Stimulated activated CD8-positive, alpha-beta memory T cell treated with anti-CD3 and anti-CD28 coated beads, Interleukin-4, amount 100 ng/mL, for 4 hours (primary cell): ENCODE data around the gene COL5A1.

ENCODE experiments used
- DNase-seq, 2 donors: peaks; one replicate each; pipeline ENCODE4 v3.0.0-alpha.2; 2020; ENCODE audit warnings: low read depth in 2 of 2, low spot score in 1 of 2

COL5A1 gene

GRCh38 chr9:134886413-134886913 lies 244.9 kb downstream of the COL5A1 start:
- DNase-seq = no peak

- no peak for DNase-seq
Measured at GRCh38 chr9:134887219-134887618, 245.6 kb downstream of the COL5A1 start.

GRCh38 chr9:134887686-134888602 lies 246.3 kb downstream of the COL5A1 start:
- no peak for DNase-seq

- no peak for DNase-seq
Measured at GRCh38 chr9:134888603-134889190, 247.1 kb downstream of the COL5A1 start.

GRCh38 chr9:134889386-134890154 lies 248.0 kb downstream of the COL5A1 start:
- DNase-seq = no peak

- no peak for DNase-seq
Measured at GRCh38 chr9:134890155-134890495, 248.5 kb downstream of the COL5A1 start.

- no peak for DNase-seq
Measured at GRCh38 chr9:134891053-134891452, 249.4 kb downstream of the COL5A1 start.

GRCh38 chr9:134891713-134892112 lies 250.1 kb downstream of the COL5A1 start:
- DNase-seq = no peak

GRCh38 chr9:134892221-134892620 lies 250.6 kb downstream of the COL5A1 start:
- DNase-seq = no peak

- DNase-seq = no peak
Measured at GRCh38 chr9:134892820-134893420, 251.3 kb downstream of the COL5A1 start.
